Liver (tissue), 9 donors: ENCODE data around the gene SHC4. TPM values are rescaled to one million over a fixed set of nuclear protein-coding genes. Genes with fewer than 3 reads are reported as not detected.

Source experiments
- DNase-seq: peaks from one replicate; pipeline ENCODE4 v3.0.0-alpha.2; 2017; ENCODE audit warnings: low spot score
- H3K27ac ChIP-seq, 2 donors: one replicate each; pipeline ENCODE4 v1.7.0; 2013; ENCODE audit warnings: inconsistent platforms in 2 of 2, low read length in 2 of 2, control low read depth in 1 of 2, low read depth in 1 of 2, mild to moderate bottlenecking in 1 of 2
- H3K27me3 ChIP-seq, 4 donors: one replicate each; pipeline versions ENCODE4 v1.6.1 to v1.7.0; 2013; ENCODE audit warnings: low read length in 3 of 4, inconsistent platforms in 1 of 4, mild to moderate bottlenecking in 1 of 4, moderate library complexity in 1 of 4; ENCODE audit not compliant: control insufficient read depth in 4 of 4, insufficient read depth in 4 of 4
- H3K36me3 ChIP-seq, 4 donors: one replicate each; pipeline versions ENCODE4 v1.6.1 to v1.7.0; 2013; ENCODE audit warnings: low read length in 3 of 4, mild to moderate bottlenecking in 3 of 4, low read depth in 1 of 4, moderate library complexity in 1 of 4; ENCODE audit not compliant: control insufficient read depth in 4 of 4, insufficient read depth in 3 of 4
- H3K4me1 ChIP-seq, 4 donors: one replicate each; pipeline versions ENCODE4 v1.6.1 to v1.7.0; 2013; ENCODE audit warnings: low read length in 3 of 4, mild to moderate bottlenecking in 3 of 4, moderate library complexity in 1 of 4; ENCODE audit not compliant: control insufficient read depth in 4 of 4, insufficient read depth in 4 of 4
- H3K4me3 ChIP-seq, 3 donors: one replicate each; pipeline versions ENCODE4 v1.6.1 to v1.7.0; 2013; ENCODE audit warnings: low read length in 3 of 3, control low read depth in 1 of 3, low read depth in 1 of 3, mild to moderate bottlenecking in 1 of 3
- H3K9ac ChIP-seq, 2 donors: one replicate each; pipeline ENCODE4 v1.7.0; 2013; ENCODE audit warnings: low read length in 2 of 2, mild to moderate bottlenecking in 2 of 2, moderate library complexity in 2 of 2, control low read depth in 1 of 2, low read depth in 1 of 2
- H3K9me3 ChIP-seq, 4 donors: one replicate each; pipeline versions ENCODE4 v1.6.1 to v1.7.0; 2013; ENCODE audit warnings: low read length in 3 of 4; ENCODE audit not compliant: control insufficient read depth in 4 of 4
- ATF3 ChIP-seq: IDR thresholded peaks from 2 replicates; pipeline ENCODE4 v1.6.1; 2016; ENCODE audit warnings: antibody characterized with exemption
- CTCF ChIP-seq: fragments of 150-350 bp; IDR thresholded peaks from 2 replicates; pipeline ENCODE4 v1.5.1; 2017; ENCODE audit warnings: improper control_type of control experiment, low read depth, low read length; ENCODE audit not compliant: missing input control
- FOXA1 ChIP-seq: IDR thresholded peaks from 2 replicates; pipeline ENCODE4 v1.6.1; 2016; ENCODE audit warnings: antibody characterized with exemption
- FOXA2 ChIP-seq: IDR thresholded peaks from 2 replicates; pipeline ENCODE4 v1.6.1; 2016; ENCODE audit warnings: antibody characterized with exemption
- GABPA ChIP-seq, 2 donors: IDR thresholded peaks in 1 of 2; conservative IDR thresholded peaks in 1 of 2; 2 replicates each; pipeline ENCODE4 v1.6.1; 2016; ENCODE audit warnings: antibody characterized with exemption in 2 of 2, mild to moderate bottlenecking in 1 of 2, moderate library complexity in 1 of 2
- HNF4G ChIP-seq: IDR thresholded peaks from 2 replicates; pipeline ENCODE4 v1.6.1; 2016; ENCODE audit warnings: antibody characterized with exemption
- JUND ChIP-seq, 2 donors: IDR thresholded peaks; 2 replicates each; pipeline ENCODE4 v1.6.1; 2016; ENCODE audit warnings: antibody characterized with exemption in 2 of 2
- MAX ChIP-seq: IDR thresholded peaks from 2 replicates; pipeline ENCODE4 v1.6.1; 2016; ENCODE audit warnings: antibody characterized with exemption
- RAD21 ChIP-seq, 2 donors: IDR thresholded peaks; 2 replicates each; pipeline ENCODE4 v1.6.1; 2016; ENCODE audit warnings: antibody characterized with exemption in 2 of 2, mild to moderate bottlenecking in 2 of 2
- REST ChIP-seq: IDR thresholded peaks from 2 replicates; pipeline ENCODE4 v1.6.1; 2016; ENCODE audit warnings: antibody characterized with exemption, mild to moderate bottlenecking
- RXRA ChIP-seq, 2 donors: IDR thresholded peaks; 2 replicates each; pipeline ENCODE4 v1.6.1; 2017 to 2018; ENCODE audit warnings: antibody characterized with exemption in 2 of 2, mild to moderate bottlenecking in 1 of 2
- SP1 ChIP-seq: IDR thresholded peaks from 2 replicates; pipeline ENCODE4 v1.6.1; 2018; ENCODE audit warnings: antibody characterized with exemption, mild to moderate bottlenecking
- TAF1 ChIP-seq: conservative IDR thresholded peaks from 2 replicates; pipeline ENCODE4 v1.6.1; 2016; ENCODE audit warnings: antibody characterized with exemption, mild to moderate bottlenecking
- YY1 ChIP-seq: IDR thresholded peaks from 2 replicates; pipeline ENCODE4 v1.6.1; 2016; ENCODE audit warnings: antibody characterized with exemption, mild to moderate bottlenecking
- ZBTB33 ChIP-seq: IDR thresholded peaks from 2 replicates; pipeline ENCODE4 v1.6.1; 2016; ENCODE audit warnings: antibody characterized with exemption
- WGBS: extraction: QIAGEN DNeasy Blood & Tissue Kit; methylation state at CpG from one replicate; pipeline ENCODE4 v1.1.7; 2013; 5-methylcytosine and 5-hydroxymethylcytosine counted together
- polyA plus RNA-seq, 2 donors: library from polyadenylated mRNA; stranded (reverse) in 1 of 2; unstranded in 1 of 2; fragments of 200-250 nt in 1 of 2; fragments of >200 nt in 1 of 2; fragmentation: Nextera tagmentation in 1 of 2; extraction: Ambion mirVana in 1 of 2; gene quantifications; one replicate each; pipeline versions ENCODE4 v1.2.1 to v1.2.3, GENCODE V29; 2013 to 2015
- total RNA-seq, 2 donors: library from RNA; depleted of rRNA; stranded (reverse); fragments of >200 nt; gene quantifications; one replicate each; pipeline ENCODE4 v1.2.3, GENCODE V29; 2014
- donor health status: healthy.
- donor health status: healthy.
- donor health status: healthy.
- donor health status: healthy.
- donor health status: healthy.

The SHC4 gene
- total and polyA plus RNA-seq, 4 donors = under 0.01 to 0.19 (median 0.05) TPM

GRCh38 chr15:48984811-48985352 is 21.2 kb upstream of the SHC4 start:
- TF ChIP-seq TAF1 (no peak), REST (no peak), YY1 (no peak), RXRA (IDR thresholded peaks at IDR 0.05) (no peak), ZBTB33 (no peak), MAX (no peak), HNF4G (no peak), JUND (IDR thresholded peaks at IDR 0.05) (no peak), RAD21 (IDR thresholded peaks at IDR 0.05) (no peak), FOXA2 (no peak), GABPA (IDR thresholded peaks at IDR 0.05 in 1 of 2, conservative IDR thresholded peaks at IDR 0.05 in 1 of 2) (no peak), FOXA1 (no peak), SP1 (no peak)
- Histone ChIP-seq H3K4me3 (no peak overlapping the region), H3K27ac (no peak overlapping the region), H3K4me1 (peaks cover 3 to 42% (median 25%) of the 10 kb centered on the region in 4 donors), H3K9me3 (no peaks in the 10 kb centered on the region), H3K27me3 (no peaks in the 10 kb centered on the region), H3K36me3 (peaks cover 0 to 4% (median 0%) of the 10 kb centered on the region in 4 donors), H3K9ac (no peak overlapping the region)
- no peak for DNase-seq
- 80% methylated on average over 4 of the region's 4 CpGs for WGBS

GRCh38 chr15:48984021-48984710 is 20.4 kb upstream of the SHC4 start:
- WGBS = 69% methylated on average over 7 of the region's 7 CpGs
- H3K36me3 ChIP-seq = peaks cover 0 to 4% (median 0%) of the 10 kb centered on the region in 4 donors
- DNase-seq = no peak
- no peak overlapping the region for H3K27ac ChIP-seq
- no peak overlapping the region for H3K9ac ChIP-seq
- no peaks in the 10 kb centered on the region for H3K27me3 ChIP-seq
- no peak overlapping the region for H3K4me3 ChIP-seq
- peaks cover 3 to 42% (median 25%) of the 10 kb centered on the region in 4 donors for H3K4me1 ChIP-seq
- H3K9me3 ChIP-seq = no peaks in the 10 kb centered on the region
- TF ChIP-seq RXRA (IDR thresholded peaks at IDR 0.05) (no peak), GABPA (IDR thresholded peaks at IDR 0.05 in 1 of 2, conservative IDR thresholded peaks at IDR 0.05 in 1 of 2) (no peak), TAF1 (no peak), HNF4G (no peak), REST (no peak), ZBTB33 (no peak), RAD21 (IDR thresholded peaks at IDR 0.05) (no peak), MAX (no peak), CTCF (no peak), ATF3 (no peak), FOXA2 (no peak), SP1 (no peak), JUND (IDR thresholded peaks at IDR 0.05) (no peak)
